Omental fat pad (tissue), 4 donors: ENCODE measurements around the gene ZNF226. TPM values are rescaled to one million over a fixed set of nuclear protein-coding genes. Genes with fewer than 3 reads are reported as not detected.
"Not testable (repeated sequence)": the region's sequence is repeated elsewhere in the genome, so short reads cannot be mapped to it uniquely, and the experiment has no call there.

ENCODE experiments used
- ATAC-seq: fragments of 150-250 bp; one replicate; pipeline ENCODE4 v1.9.1; 2016; ENCODE audit warnings: mild to moderate bottlenecking, moderate library complexity; ENCODE audit not compliant: low FRiP score
- DNase-seq: peaks from one replicate; pipeline ENCODE4 v3.0.0-alpha.2; 2019; ENCODE audit warnings: low spot score
- CTCF ChIP-seq, 3 donors: fragments of 450-650 bp; IDR thresholded peaks; one replicate each; pipeline ENCODE4 v1.5.1; 2016 to 2017; ENCODE audit warnings: antibody characterized with exemption in 3 of 3, mild to moderate bottlenecking in 3 of 3, moderate library complexity in 2 of 3
- total RNA-seq, 4 donors: library from RNA; depleted of rRNA; stranded (reverse); fragments of >200 nt; gene quantifications; one replicate each; pipeline ENCODE4 v1.1.0, GENCODE V29; 2016

The ZNF226 gene
- 10 to 100 TPM in 3 of 4 donors, 1 to 10 TPM in 1; 9.5 to 18.6 (median 14.3) TPM for total RNA-seq

DNA sequence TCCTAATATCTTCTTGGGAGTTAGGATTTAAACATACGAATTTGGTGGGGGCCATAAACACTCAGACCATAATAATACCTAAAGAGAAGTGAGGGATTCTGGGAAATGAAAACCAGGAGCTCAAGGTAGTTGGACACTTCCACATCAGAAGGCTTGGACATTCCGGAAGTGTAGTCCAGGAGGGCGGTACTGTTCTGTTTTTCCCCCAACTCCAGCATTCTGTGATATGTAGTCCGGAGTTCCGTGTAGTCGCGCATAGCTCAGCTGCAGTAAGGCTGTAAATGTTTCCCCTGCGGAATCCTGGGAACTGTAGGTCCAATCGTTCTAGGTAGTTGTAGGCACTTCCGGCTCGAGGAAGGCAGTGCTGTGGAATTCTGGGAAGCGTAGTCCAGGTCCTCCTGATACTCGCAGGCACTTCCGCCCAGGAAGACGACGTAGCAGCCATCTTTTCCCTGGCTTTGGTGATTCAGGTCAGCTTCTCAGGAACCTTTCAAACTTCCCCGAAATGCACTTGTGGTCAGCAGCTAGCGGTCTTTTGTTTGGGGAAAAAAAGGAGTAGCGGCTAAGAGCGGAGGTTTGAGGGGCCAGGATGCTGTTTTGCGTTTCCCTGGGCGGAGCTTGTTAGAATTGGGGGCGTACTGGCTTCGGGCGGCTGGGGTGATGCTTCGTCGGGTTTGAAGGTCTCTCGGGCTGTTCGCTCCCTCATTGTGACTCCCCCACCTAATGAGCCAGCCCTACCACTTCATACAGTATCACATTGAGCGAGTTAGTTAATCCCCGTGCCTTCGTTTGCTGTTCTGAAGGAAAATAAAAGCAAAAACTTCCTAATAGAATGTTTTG lies at the start of gene ZNF226:
Gene ZNF226 (plus strand): TSS at position 428 of the 840 bp plus-strand sequence. CDS start 4,981 bp downstream, outside the sequence.
- ATAC-seq (peak; percentile 99), DNase-seq (peak; percentile 44)
- no peak for TF ChIP-seq CTCF (IDR thresholded peaks at IDR 0.05)

DNA sequence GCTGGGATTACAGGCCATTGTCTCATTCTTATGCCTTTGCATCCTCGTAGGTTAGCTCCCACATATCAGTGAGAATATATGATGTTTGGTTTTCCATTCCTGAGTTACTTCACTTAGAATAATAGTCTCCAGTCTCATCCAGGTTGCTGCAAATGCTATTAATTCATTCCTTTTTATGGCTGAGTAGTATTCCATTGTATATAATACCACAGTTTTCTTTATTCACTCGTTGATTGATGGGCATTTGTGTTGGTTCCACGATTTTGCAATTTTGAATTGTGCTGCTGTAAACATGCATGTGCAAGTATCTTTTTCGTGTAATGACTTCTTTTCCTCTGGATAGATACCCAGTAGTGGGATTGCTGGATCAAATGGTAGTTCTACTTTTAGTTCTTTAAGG lies 43.7 kb upstream of the ZNF226 start:
- DNase-seq, ATAC-seq: not testable (repeated sequence)

DNA sequence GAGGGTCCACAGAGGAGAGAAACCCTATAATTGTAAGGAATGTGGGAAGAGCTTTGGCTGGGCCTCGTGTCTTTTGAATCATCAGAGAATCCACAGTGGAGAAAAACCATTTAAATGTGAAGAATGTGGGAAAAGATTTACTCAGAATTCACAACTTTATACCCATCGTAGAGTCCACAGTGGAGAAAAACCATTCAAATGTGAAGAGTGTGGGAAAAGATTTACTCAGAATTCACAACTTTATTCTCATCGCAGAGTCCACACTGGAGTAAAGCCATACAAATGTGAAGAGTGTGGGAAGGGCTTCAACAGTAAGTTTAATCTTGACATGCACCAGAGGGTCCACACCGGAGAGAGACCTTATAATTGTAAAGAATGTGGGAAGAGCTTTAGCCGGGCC lies 32.9 kb upstream of the ZNF226 start:
- ATAC-seq (no peak), DNase-seq (no peak)
- TF ChIP-seq CTCF (IDR thresholded peaks at IDR 0.05): no peak

GRCh38 chr19:44141191-44142058 lies 23.5 kb upstream of the ZNF226 start, which contains the start of gene ZNF234:
TSS of gene ZNF234 (plus strand) at chr19:44141554. CDS start at chr19:44144633, 3,079 bp downstream.
- TF ChIP-seq CTCF (IDR thresholded peaks at IDR 0.05): no peak
- peak; percentile 57 for DNase-seq
- peak; percentile 92 for ATAC-seq

GRCh38 chr19:44142059-44142433 lies 22.9 kb upstream of the ZNF226 start:
- peak; percentile 23 for ATAC-seq
- DNase-seq: no peak
- TF ChIP-seq CTCF (IDR thresholded peaks at IDR 0.05): no peak

DNA sequence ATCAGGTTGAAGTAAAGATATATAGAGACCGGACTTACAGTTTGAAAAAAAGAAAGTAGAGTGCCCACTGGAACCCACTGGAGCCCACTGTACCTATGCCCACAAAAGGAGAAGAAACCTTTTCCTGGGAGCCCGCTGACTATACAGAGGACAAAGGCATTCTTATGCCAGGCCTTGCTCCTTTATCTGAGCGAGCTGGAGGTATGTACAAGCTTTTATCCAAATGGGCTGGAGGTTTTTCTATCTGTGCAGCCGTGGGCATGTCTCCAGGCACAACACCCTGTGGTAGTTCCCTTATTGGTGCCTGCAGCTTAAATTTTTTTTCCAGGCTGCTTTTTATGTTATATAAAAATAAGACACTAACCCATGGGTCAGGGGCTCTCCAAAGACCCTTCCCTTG lies 15.1 kb upstream of the ZNF226 start:
- no peak for TF ChIP-seq CTCF (IDR thresholded peaks at IDR 0.05)
- DNase-seq: no peak
- no peak for ATAC-seq

- no peak for DNase-seq
- TF ChIP-seq CTCF (IDR thresholded peaks at IDR 0.05): no peak
- ATAC-seq: no peak
Observed at GRCh38 chr19:44151491-44151890, 13.4 kb upstream of the ZNF226 start.
